ENCODE results near the gene LTC4S.

The LTC4S gene

DNA sequence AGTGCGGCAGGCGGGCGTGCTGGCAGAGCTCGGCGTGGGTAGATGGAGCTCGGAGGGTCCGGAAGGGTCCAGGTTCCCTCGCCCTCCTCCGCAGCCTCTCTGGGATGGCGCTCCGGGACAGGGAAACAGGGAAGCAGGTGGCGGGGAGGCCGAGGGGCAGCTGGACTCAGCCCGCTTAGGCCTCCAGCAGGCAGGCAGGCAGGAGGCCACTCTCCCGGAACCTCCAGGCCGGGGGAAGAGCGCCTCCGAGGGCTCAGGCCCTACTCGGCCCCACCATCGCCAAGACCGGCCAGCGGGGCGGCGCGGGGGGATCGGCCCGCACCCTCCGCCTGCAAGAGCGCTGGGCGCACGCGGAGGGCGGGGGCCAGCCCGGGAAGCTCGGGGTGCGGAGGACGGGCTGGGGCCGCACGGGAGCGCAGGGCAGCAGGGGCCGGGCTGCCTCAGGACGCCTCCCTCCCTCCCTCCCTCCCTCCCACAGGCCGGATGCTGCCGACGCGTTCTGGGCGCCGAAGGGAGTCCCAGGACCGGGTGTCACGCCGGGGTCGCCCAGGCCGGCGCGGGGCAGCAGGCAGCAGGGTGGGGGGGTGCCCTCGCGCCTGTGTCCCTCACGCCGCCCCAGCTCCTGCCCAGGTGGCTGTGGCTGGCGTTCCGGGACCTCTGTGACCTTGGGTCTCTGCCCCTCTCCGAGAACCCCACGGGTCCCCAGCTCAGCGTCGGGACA is 11.9 kb downstream of the LTC4S start:
- TF ChIP-seq, protein P1, sequence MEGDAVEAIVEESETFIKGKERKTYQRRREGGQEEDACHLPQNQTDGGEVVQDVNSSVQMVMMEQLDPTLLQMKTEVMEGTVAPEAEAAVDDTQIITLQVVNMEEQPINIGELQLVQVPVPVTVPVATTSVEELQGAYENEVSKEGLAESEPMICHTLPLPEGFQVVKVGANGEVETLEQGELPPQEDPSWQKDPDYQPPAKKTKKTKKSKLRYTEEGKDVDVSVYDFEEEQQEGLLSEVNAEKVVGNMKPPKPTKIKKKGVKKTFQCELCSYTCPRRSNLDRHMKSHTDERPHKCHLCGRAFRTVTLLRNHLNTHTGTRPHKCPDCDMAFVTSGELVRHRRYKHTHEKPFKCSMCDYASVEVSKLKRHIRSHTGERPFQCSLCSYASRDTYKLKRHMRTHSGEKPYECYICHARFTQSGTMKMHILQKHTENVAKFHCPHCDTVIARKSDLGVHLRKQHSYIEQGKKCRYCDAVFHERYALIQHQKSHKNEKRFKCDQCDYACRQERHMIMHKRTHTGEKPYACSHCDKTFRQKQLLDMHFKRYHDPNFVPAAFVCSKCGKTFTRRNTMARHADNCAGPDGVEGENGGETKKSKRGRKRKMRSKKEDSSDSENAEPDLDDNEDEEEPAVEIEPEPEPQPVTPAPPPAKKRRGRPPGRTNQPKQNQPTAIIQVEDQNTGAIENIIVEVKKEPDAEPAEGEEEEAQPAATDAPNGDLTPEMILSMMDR (IDR thresholded peaks at IDR 0.05; ENCODE audit: low read depth, low read length), result no peak
- Histone ChIP-seq H3K36me3 (no peaks in the 10 kb centered on the region), H3K4me3 (ENCODE audit: low read depth, low read length) (peak overlapping the region; percentile 47), H3K27ac (peak overlapping the region; percentile 43), H3K27me3 (ENCODE audit: insufficient read depth, low read depth, severe bottlenecking) (no peaks in the 10 kb centered on the region), H3K9me3 (ENCODE audit: severe bottlenecking) (no peaks in the 10 kb centered on the region)
- DNase-seq, result no peak

DNA sequence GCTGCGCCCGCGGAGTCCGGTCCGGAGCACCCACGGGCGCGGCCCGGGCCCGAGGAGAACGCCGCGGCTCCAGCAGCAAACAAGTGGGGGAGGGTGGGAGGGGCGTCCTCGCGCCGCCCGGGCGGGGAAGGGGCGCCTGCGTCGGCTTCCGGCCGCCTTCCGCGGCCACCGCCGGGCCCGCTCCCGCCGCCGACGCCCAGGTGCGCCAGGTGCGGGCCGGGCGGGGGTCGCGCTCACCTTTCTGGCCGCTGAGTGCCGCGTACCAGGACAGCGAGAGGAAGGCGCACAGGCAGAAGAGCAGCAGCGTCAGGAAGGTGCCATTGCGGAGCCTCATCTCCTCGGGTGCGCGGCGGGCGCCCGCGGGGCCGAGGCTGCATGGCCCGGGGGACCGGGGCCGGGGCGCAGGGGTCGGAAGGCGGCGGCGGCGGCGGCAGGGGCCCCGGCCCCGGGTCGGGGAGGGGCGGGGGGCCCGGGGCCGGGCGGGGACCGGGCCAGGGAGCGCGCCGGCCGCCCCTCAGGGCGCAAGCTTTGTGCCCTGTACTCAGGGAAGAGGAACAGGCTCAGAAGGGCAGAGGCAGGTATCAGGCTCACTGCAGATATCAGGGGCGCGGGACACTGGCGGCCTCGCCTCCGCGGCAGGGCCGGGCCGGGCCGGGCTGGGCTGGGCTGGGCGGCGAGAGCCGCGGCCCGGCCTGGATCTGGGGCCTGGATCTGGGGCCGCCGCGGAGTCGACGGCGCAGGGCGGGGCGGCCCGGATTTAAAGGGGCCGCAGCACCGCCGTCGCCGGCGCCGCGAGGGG is 12.7 kb downstream of the LTC4S start, which contains the start of gene MGAT4B:
Gene MGAT4B (minus strand): TSS at position 617 of the 799 bp plus-strand sequence. CDS start 283 bp downstream, at position 334.
- DNase-seq, result peak; percentile 41
- Histone ChIP-seq H3K27me3 (ENCODE audit: insufficient read depth, low read depth, severe bottlenecking) (no peaks in the 10 kb centered on the region), H3K36me3 (no peaks in the 10 kb centered on the region), H3K27ac (peak within 1 kb of the TSS; percentile 78), H3K9me3 (ENCODE audit: severe bottlenecking) (no peaks in the 10 kb centered on the region), H3K4me3 (ENCODE audit: low read depth, low read length) (peak within 1 kb of the TSS; percentile 61)
- TF ChIP-seq, protein P1 (IDR thresholded peaks at IDR 0.05; ENCODE audit: low read depth, low read length), result no peak

DNA sequence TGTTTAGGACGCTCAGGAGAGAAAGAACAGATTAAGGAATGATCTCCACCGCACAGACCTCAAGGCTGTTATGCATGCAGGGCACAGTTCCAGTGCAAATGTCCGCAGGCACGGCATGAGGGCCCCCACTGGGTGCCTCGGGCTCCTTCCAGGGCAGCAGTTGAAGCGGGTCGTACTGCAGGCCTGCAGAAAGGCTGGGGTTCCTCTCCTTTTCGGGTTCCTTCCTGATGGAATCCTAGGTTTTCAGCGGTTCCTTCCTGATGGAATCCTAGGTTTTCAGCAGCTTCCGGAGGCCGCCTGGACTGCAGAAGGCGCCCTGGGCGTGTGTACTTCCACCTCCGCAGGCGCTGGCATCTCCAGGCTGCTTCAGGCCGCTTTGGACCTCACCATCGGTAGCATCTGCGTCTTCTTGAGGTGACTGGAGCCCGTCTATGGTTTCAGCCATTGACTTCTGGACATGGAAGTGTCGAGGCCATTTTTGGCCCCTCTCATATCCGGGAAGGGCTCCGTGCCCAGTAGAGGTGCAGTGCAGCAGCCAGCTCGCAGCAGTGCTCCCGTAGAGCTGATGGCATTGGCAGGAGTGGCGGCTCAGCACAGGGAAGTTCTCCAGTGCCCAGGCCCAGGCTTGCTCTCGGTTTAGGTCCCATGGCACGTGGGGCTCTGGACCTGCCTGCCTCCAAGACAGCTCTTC is 18.5 kb downstream of the LTC4S start:
- H3K9me3 ChIP-seq (ENCODE audit: severe bottlenecking), result no peaks in the 10 kb centered on the region
- no peak overlapping the region for H3K4me3 ChIP-seq (ENCODE audit: low read depth, low read length)
- TF ChIP-seq, protein P1 (IDR thresholded peaks at IDR 0.05; ENCODE audit: low read depth, low read length), result no peak
- H3K36me3 ChIP-seq, result no peaks in the 10 kb centered on the region
- no peak for DNase-seq
- no peak overlapping the region for H3K27ac ChIP-seq
- H3K27me3 ChIP-seq (ENCODE audit: insufficient read depth, low read depth, severe bottlenecking), result no peaks in the 10 kb centered on the region

DNA sequence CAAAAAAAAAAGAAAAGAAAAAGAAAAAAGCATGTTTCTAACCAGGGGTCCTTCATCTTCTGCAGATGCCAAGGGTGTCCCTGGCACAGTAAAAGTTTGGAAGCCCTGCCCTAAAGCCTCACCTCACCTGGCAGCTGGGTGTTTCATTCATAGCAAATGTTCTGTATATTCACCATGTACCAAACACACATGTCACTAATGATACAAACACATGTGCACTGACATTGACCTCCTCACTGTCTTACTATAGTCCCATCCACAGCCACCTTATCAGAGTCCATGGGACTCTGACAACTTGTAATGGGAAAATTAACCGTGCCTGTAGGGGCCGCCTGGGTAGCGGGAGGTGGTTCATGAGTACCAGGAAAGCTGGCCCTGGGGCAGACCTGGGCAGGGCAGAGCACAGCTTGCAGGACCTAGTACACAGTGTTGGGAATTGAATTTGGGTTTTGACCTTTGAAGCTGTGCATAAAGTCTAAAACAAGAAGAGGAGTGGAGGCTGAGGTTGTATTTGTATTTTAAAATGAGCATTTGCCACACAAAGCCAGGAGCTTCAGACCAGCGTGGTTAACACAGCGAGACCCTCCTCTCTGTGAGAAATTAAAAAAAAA is 19.3 kb downstream of the LTC4S start:
- TF ChIP-seq, protein P1 (IDR thresholded peaks at IDR 0.05; ENCODE audit: low read depth, low read length), result no peak
- no peaks in the 10 kb centered on the region for H3K9me3 ChIP-seq (ENCODE audit: severe bottlenecking)
- H3K36me3 ChIP-seq, result no peaks in the 10 kb centered on the region
- H3K4me3 ChIP-seq (ENCODE audit: low read depth, low read length), result no peak overlapping the region
- no peak overlapping the region for H3K27ac ChIP-seq
- no peak for DNase-seq
- H3K27me3 ChIP-seq (ENCODE audit: insufficient read depth, low read depth, severe bottlenecking), result no peaks in the 10 kb centered on the region

DNA sequence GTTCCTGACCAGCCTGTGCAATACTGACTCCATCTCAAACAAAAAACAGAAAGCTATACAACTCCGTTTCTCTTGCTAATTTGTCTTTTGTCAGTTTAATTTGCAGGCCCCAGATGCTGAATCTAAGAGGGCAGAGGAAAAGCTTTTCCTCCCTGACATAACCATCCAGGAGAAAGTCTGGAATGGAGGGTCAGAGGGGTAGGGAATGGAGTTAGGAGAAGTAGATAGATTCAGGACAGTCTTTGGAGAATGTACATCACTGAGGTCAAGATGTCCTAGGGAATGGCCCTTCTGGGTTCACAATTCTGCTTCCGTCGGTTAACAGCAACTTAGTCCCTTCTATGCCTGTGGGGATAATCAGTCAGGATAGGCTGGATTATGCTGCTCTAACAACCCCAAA is 20.3 kb downstream of the LTC4S start:
- H3K27ac ChIP-seq, result no peak overlapping the region
- H3K4me3 ChIP-seq (ENCODE audit: low read depth, low read length), result no peak overlapping the region
- H3K27me3 ChIP-seq (ENCODE audit: insufficient read depth, low read depth, severe bottlenecking), result no peaks in the 10 kb centered on the region
- DNase-seq, result no peak
- no peaks in the 10 kb centered on the region for H3K9me3 ChIP-seq (ENCODE audit: severe bottlenecking)
- H3K36me3 ChIP-seq, result no peaks in the 10 kb centered on the region
- TF ChIP-seq, protein P1 (IDR thresholded peaks at IDR 0.05; ENCODE audit: low read depth, low read length), result no peak

Measured in WERI-Rb-1 (cell line).